Glutamatergic neuron (in vitro differentiated cells): Measurements from ENCODE around the gene MORN5. TPM values are rescaled to one million over a fixed set of nuclear protein-coding genes. Genes with fewer than 3 reads are reported as not detected.

ENCODE experiments used
- DNase-seq: peaks from one replicate; pipeline ENCODE4 v3.0.0; 2022
- H3K27ac Mint-ChIP-seq: one replicate; pipeline ENCODE4 v1.8.0; 2020; ENCODE audit warnings: mild to moderate bottlenecking, mixed read lengths, inconsistent platforms; ENCODE audit not compliant: unreplicated experiment
- H3K27me3 Mint-ChIP-seq: one replicate; pipeline ENCODE4 v1.8.0; 2020; ENCODE audit warnings: mild to moderate bottlenecking, moderate library complexity, mixed read lengths, inconsistent platforms; ENCODE audit not compliant: unreplicated experiment
- H3K36me3 Mint-ChIP-seq: one replicate; pipeline ENCODE4 v1.8.0; 2020; ENCODE audit warnings: mild to moderate bottlenecking, mixed read lengths, inconsistent platforms; ENCODE audit not compliant: unreplicated experiment
- H3K4me1 Mint-ChIP-seq: one replicate; pipeline ENCODE4 v1.8.0; 2020; ENCODE audit warnings: mild to moderate bottlenecking, low read depth, mixed read lengths, inconsistent platforms; ENCODE audit not compliant: unreplicated experiment
- H3K4me3 Mint-ChIP-seq: one replicate; pipeline ENCODE4 v1.8.0; 2020; ENCODE audit warnings: mild to moderate bottlenecking, mixed read lengths, inconsistent platforms; ENCODE audit not compliant: unreplicated experiment
- H3K9me3 Mint-ChIP-seq: one replicate; pipeline ENCODE4 v1.8.0; 2020; ENCODE audit warnings: mild to moderate bottlenecking, moderate library complexity, mixed read lengths, inconsistent platforms; ENCODE audit not compliant: unreplicated experiment
- CTCF ChIP-seq: fragments of 200-600 bp; sonication (generic); IDR thresholded peaks from one replicate; pipeline ENCODE4 v1.5.0; 2021; ENCODE audit not compliant: partially characterized antibody, unreplicated experiment
- total RNA-seq: library from RNA; stranded (reverse); fragmentation: NEBNext Ultra II Directional; extraction: Animal tissue kit (Norgen Biotek cat#: 25700); gene quantifications from one replicate; pipeline ENCODE4 v1.2.1, GENCODE V29; 2021; ENCODE audit not compliant: unreplicated experiment

Gene MORN5
- total RNA-seq, 1 donor from 2014 or later: not detected

- peaks cover 2% of the 10 kb centered on the region for H3K9me3 Mint-ChIP-seq
Measured at GRCh38 chr9:122118343-122119165, 41.2 kb upstream of the MORN5 start.

DNA sequence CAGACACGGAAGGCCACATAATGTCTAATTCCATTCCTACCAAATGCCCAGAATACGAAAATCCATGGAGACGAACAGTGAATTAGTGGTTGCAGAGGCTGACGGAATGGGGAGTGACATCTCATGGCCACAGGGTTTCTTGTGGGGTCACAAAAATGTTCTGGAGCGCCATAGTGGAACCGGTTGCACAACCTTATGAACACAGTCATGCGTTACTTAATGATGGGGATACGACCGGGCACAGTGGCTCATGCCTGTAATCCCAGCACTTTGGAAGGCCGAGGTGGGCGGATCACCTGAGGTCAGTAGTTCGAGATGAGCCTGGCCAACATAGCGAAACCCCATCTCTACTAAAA, 40.6 kb upstream of the MORN5 start:
- peaks cover 4% of the 10 kb centered on the region for H3K4me1 Mint-ChIP-seq
- no peak overlapping the region for H3K27ac Mint-ChIP-seq
- no peak overlapping the region for H3K4me3 Mint-ChIP-seq
- H3K9me3 Mint-ChIP-seq: peaks cover 3% of the 10 kb centered on the region
- no peak for TF ChIP-seq CTCF
- no peak for DNase-seq
- H3K27me3 Mint-ChIP-seq: peaks cover 2% of the 10 kb centered on the region
- no peaks in the 10 kb centered on the region for H3K36me3 Mint-ChIP-seq

More at GRCh38 chr9:122118343-122119165, 41.2 kb upstream of the MORN5 start:
- H3K27me3 Mint-ChIP-seq: peaks cover 2% of the 10 kb centered on the region
- no peak overlapping the region for H3K4me3 Mint-ChIP-seq
- no peak overlapping the region for H3K27ac Mint-ChIP-seq
- DNase-seq: no peak
- TF ChIP-seq CTCF: no peak
- H3K36me3 Mint-ChIP-seq: no peaks in the 10 kb centered on the region
- H3K4me1 Mint-ChIP-seq: peaks cover 4% of the 10 kb centered on the region

DNA sequence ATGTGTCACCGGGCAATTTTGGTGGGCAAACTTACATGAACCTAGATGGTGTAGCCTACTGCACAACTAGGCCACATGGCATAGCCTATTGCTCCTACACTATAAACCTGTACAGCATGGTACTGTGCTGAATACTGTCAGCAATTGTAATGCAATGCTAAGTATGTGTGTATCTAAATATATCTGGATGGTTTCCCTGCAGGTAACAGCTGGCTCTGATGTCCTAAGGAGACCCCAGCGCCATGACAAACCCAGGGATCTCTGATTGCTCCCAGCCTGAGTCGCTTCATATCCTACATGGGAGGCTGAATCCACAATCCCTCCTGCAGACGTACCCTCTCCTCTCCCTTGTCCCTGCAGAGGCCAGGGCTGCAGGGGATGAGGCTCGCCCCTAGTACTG, 40.0 kb upstream of the MORN5 start:
- Mint-ChIP-seq H3K36me3 (no peaks in the 10 kb centered on the region), H3K4me1 (peaks cover 3% of the 10 kb centered on the region), H3K4me3 (no peak overlapping the region), H3K27ac (no peak overlapping the region), H3K27me3 (peaks cover 2% of the 10 kb centered on the region), H3K9me3 (peaks cover 5% of the 10 kb centered on the region)
- TF ChIP-seq CTCF: no peak
- no peak for DNase-seq

DNA sequence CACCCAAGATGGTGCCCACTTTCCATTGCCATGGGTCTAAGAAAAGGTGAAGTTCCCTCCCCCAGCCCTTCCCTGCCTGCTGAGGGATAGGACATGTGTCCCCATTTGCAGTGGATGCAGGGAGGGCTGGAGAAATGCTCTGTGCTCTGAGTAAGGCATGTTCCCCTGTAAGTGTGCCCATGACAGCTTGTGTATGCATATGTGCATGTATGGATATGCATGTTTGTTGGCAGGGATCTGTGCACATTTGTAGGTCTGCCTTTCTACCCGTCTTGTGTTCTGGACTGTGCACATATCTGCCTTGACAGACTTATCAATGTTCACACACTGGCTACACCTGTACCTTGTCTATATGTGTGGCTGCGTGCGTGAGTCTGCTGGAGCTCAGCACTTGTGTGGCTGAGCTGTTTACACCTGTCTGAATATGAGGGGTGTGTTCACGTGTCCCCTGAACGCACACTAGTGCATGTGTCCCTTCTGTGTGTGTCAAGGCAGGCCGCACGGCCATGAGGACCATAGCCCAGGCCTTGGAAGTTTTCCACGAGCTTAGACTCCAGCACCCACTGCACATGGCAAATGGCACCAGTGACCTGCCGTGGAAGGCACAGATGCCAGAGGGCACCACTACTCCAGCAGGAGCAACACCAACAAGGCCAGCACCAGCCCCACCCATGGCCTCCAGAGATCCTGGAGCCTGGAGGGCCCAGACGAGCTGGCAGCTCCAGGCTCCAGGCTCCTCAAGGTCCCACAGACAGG, 39.2 kb upstream of the MORN5 start:
- Mint-ChIP-seq H3K27ac (no peak overlapping the region), H3K4me3 (no peak overlapping the region), H3K9me3 (peaks cover 5% of the 10 kb centered on the region), H3K36me3 (no peaks in the 10 kb centered on the region), H3K27me3 (peaks cover 10% of the 10 kb centered on the region), H3K4me1 (no peaks in the 10 kb centered on the region)
- no peak for DNase-seq
- TF ChIP-seq CTCF: no peak

DNA sequence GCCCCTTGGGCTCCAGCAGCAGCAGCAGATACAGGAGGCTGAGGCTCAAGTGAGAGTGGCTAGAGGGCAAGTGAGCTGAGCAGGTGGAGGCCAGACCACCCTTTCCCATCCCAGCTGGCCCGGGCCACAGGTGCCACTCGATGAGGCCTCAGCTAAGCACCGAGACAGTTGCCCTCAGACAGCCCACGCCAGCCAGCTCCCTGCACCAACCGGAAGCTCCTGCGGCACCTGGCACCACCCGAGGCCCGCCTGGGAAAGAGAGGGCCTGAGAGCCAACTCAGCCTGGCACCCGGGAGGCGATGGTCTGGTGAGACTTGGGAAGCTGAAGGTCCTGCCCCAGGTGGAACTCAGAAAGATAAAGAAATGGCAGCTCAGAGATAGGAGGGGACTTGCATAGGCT, 38.3 kb upstream of the MORN5 start:
- H3K9me3 Mint-ChIP-seq: peaks cover 7% of the 10 kb centered on the region
- no peak overlapping the region for H3K4me3 Mint-ChIP-seq
- no peaks in the 10 kb centered on the region for H3K4me1 Mint-ChIP-seq
- no peak for TF ChIP-seq CTCF
- peaks cover 16% of the 10 kb centered on the region for H3K27me3 Mint-ChIP-seq
- no peak for DNase-seq
- H3K27ac Mint-ChIP-seq: no peak overlapping the region
- H3K36me3 Mint-ChIP-seq: no peaks in the 10 kb centered on the region
